Measurements from ENCODE around the gene JPT1. TPM values are rescaled to one million over a fixed set of nuclear protein-coding genes. Genes with fewer than 3 reads are reported as not detected.
A peak's percentile ranks its signal among the peaks of the same experiment; 100 is the strongest.

JPT1 gene
- total and polyA plus RNA-seq, 2 donors (not counting 3 experiments of a cell fraction or from before 2014, with no cell fraction given): 212 to 352 TPM

GRCh38 chr17:75088465-75089417 lies 65.6 kb downstream of the JPT1 start:
- H3K9me3 ChIP-seq (replicated peaks; ENCODE audit: control insufficient read depth, insufficient read depth, low read length): no peaks in the 10 kb centered on the region
- H3K4me1 ChIP-seq (ENCODE audit: control insufficient read depth, extremely low read depth, insufficient read depth, low read length): peaks cover 42% of the 10 kb centered on the region
- H2AFZ ChIP-seq (ENCODE audit: low read depth, low read length): peak overlapping the region; percentile 2
- TSS peak; percentile 70 for BruUV-seq (replicated peaks)
- H4K20me1 ChIP-seq (replicated peaks; ENCODE audit: control insufficient read depth, extremely low read depth, insufficient read depth, low read length): no peaks in the 10 kb centered on the region
- no peak for TF ChIP-seq MAX (IDR thresholded peaks at IDR 0.05; ENCODE audit: insufficient read depth, insufficient read length)
- TF ChIP-seq JUN (IDR thresholded peaks at IDR 0.05; ENCODE audit: borderline replicate concordance, insufficient read depth, insufficient read length, low read depth): peak; percentile 53
- peak; percentile 64 for TF ChIP-seq POLR2AphosphoS5 (IDR thresholded peaks at IDR 0.05; ENCODE audit: insufficient read depth, low read depth, low read length)
- TF ChIP-seq POLR2A (IDR thresholded peaks at IDR 0.05; ENCODE audit: low read depth, low read length): peak; percentile 56
- TF ChIP-seq FOS (IDR thresholded peaks at IDR 0.05; ENCODE audit: borderline replicate concordance, insufficient read depth, low read length): peak; percentile 65
- dilution Hi-C loops (cut with MboI; ENCODE audit: extremely low pct_ligation_motif_present, low sequenced_read_pairs) (no loop called here), intact Hi-C loops (cut with micrococcal nuclease) (no loop called here)
- peak overlapping the region in 2 of 3 experiments; percentile 23 to 52 for H3K4me3 ChIP-seq (replicated peaks in 1 of 3; ENCODE audit: insufficient read depth in 1 of 3, low read depth in 1 of 3, low read length in 3 of 3)
- H3K4me2 ChIP-seq (ENCODE audit: insufficient read depth, low read length): peak overlapping the region; percentile 32
- FAIRE-seq (peak; percentile 96), DNase-seq (ENCODE audit: low read depth, low spot score) (peak; percentile 69)
- peak overlapping the region; percentile 88 for H3K27ac ChIP-seq (ENCODE audit: insufficient read depth, low read depth, low read length)
- H3K9me1 ChIP-seq (replicated peaks; ENCODE audit: control insufficient read depth, extremely low read depth, insufficient read depth, low read length): no peaks in the 10 kb centered on the region
- no peaks in the 10 kb centered on the region for H3K27me3 ChIP-seq (ENCODE audit: control insufficient read depth in 2 of 2, insufficient read depth in 2 of 2, low read length in 2 of 2)
- H3K36me3 ChIP-seq (ENCODE audit: control insufficient read depth in 2 of 2, extremely low read depth in 1 of 2, insufficient read depth in 2 of 2, low read length in 2 of 2): no peaks in the 10 kb centered on the region
- ChIA-PET CTCF (interaction anchor here (1.1 to 4.1 kb wide), 10 partner anchors 10 to 127 kb away, joined by 3 to 35 read pairs (median 8); no protein-coding TSS in a partner anchor), POLR2A (interaction anchor here (0.6 to 1.1 kb wide), 4 partner anchors 8 to 1473 kb away, joined by 3 to 9 read pairs (median 5); no protein-coding TSS in a partner anchor)
- no peaks in the 10 kb centered on the region for H3K79me2 ChIP-seq (ENCODE audit: control insufficient read depth, insufficient read depth, low read length)
- H3K9ac ChIP-seq (replicated peaks; ENCODE audit: extremely low read depth, insufficient read depth, low read length): peak overlapping the region; percentile 86
